ENCODE data around the gene EDEM2.

- TF ChIP-seq CTCF (optimal IDR thresholded peaks at IDR 0.05 in 1 of 3, IDR thresholded peaks at IDR 0.05 in 1 of 3, conservative IDR thresholded peaks at IDR 0.05 in 1 of 3; ENCODE audit: extremely low read depth in 1 of 3, insufficient read depth in 2 of 3, low read length in 3 of 3) (no peak), EZH2 (IDR thresholded peaks at IDR 0.05; ENCODE audit: low read length) (no peak)
Measured at GRCh38 chr20:35084998-35085397, 62.1 kb downstream of the EDEM2 start.

Measured in keratinocyte (primary cell).